NCI-H446 (cell line): ENCODE data around the gene OR7D2.
"Not testable (repeated sequence)": the region's sequence is repeated elsewhere in the genome, so short reads cannot be mapped to it uniquely, and the experiment has no call there.

Experiments
- DNase-seq, 2 experiments: peaks; one replicate each; lab custom pipeline; 2025; lab: John Stamatoyannopoulos, UW

OR7D2 gene

DNA sequence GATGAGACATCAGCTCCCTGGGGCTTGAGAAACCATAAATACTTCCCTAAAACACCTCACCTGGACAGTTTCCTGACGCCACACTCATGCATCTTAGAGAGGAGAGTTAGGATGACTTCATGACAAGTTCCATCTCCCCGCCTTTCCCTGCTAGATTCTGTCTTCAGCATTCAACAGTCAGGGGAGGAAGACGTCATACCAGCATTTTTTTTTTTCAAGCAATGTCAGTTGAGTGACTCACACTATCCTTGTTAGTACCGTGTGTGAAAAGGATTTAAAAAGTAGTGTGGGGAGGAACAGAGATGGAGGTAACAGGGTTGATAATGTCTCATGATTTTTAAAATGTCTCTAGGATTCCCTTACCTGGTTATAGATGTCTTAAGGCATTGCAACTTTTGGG, at the start of gene OR7D2:
Gene OR7D2, plus strand, starts transcription at position 79 of the 400 bp plus-strand sequence. CDS start 6,803 bp downstream, outside the sequence.
- DNase-seq: no peak

DNA sequence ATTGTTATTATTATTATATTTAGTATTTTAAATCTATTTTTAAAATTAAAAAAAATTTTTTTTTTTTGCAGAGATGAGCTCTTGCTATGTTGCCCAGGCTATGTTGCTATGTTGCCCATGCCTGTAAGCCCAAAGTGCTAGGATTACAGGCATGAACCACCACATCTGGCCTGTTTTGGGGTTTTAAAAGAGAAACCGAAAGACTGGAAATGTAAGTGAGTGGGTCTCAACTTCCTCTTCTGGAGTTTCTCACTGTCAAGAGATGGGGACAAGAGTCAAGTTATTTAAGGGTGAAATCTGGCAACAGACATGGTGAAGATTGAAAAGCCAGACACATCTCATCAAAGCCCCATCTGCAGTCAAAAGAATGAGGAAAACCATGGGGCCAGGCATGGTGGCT, 47.8 kb upstream of the OR7D2 start:
- no peak for DNase-seq

DNA sequence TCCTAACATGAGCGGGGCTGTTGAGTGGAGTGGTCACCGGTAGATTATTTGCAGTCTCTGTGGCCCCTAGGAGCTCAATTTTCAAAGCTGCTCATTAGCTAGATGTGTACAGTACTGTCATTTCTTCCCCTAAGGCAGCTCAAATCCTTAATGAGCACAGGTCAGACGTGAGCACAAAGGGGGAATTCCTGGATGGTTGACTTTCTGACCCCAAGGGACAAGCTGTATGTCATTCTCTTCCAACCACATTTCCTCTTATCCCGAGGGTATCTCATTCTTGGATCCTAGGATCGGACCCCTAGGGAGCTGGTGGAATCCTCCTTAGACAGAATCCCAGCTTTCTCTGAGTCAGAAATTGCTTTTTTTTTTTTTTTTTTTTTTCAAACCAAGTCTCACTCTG, 46.4 kb upstream of the OR7D2 start:
- DNase-seq: no peak

DNA sequence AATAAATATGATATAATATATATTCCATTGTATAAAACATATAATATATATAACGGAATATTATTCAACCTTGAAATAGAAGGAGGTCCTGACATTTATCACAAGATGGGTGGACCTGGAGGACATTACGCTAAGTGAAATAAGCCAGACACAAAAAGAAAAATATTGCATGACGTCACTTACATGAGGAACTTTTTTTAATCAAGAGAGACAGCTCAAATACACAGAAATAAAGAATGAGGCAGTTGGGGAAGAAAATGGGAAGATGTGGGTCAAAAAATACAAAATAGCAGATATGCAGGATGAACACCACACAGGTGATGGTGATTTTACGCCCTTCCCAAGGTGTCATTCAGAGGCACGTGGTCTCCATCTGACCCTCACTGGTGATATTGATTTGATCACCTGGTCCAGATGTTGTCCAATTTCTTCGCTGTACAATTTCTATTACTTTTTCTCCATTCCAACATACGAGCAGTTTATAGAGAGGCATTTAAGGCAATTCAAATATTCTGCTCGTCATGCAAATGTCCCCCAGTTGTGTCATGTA, 39.1 kb upstream of the OR7D2 start:
- peak in 1 of 2 experiments; percentile 9 for DNase-seq

DNA sequence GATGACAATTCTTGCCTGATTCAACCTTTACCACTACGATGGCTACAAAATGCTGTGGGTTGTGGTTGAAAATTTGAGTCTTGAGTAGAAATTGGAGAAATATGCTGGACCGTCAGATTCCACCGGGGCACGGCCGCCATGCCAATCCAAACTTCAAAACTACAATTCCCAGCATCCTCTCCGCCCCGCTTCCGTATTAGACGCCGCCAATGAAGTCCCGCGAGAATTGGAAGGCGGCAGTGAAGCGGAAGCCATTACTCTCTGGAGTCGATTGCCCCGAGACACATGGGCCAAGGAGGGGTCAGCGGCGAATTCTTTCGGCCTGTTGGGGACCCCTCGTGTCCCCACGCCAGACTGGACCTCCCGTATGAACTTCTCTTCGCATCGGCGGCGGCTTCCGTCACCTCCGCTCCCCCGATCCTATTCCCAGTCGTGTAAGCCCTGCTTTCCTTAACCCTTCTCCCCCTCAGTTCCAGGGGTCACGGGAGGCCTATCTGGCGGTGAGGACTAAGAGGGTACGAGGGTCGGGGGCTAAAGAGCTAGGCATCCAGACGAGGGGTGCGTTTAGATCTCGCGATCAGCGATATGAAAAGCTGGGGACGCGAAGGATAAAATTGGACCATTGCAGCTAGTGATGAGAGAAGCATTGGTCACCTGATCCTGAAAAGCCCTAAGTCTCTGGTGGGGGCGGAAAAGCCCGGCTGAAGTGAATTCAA, 38.5 kb upstream of the OR7D2 start, which contains the start of gene ZNF317:
Gene ZNF317, plus strand, starts transcription at position 239 of the 716 bp plus-strand sequence. CDS start 15,620 bp downstream, outside the sequence.
- peak; percentile 94 to 95 for DNase-seq

DNA sequence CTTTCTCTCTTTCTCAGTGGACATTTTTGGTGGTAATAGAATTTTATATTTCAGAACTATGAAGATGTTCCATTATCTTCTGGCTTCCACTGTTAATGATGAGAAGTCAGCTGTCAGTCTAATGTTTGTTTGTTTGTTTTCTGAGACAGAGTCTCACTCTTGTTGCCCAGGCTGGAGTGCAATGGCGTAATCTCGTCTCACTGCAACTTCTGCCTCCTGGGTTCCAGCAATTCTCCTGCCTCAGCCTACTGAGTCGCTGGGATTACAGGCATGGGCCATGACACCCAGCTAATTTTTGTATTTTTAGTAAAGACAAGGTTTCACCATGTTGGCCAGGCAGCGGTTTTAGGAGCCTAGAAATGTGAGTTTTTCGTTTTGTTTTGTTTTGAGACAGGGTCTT, 33.9 kb upstream of the OR7D2 start:
- no peak for DNase-seq

DNA sequence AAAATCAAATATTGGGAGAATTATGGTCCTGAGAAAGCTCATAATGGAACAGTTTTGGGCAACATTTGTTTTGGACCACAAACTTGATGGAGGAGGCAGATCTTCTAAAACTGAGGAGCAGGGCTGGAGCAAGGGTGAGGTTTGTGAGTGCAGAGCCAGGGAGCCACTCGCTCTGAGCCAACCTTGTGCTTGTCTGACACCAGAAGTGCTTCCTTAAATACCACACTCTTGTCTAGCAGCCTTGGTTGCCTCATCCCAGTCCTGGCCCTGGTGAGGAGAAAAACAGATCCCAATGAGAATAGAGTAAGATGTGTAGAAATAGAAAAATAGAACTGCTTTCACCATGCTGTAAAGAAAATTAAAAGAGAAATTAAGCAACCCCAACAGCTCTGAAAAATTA, 31.9 kb upstream of the OR7D2 start:
- no peak for DNase-seq

DNA sequence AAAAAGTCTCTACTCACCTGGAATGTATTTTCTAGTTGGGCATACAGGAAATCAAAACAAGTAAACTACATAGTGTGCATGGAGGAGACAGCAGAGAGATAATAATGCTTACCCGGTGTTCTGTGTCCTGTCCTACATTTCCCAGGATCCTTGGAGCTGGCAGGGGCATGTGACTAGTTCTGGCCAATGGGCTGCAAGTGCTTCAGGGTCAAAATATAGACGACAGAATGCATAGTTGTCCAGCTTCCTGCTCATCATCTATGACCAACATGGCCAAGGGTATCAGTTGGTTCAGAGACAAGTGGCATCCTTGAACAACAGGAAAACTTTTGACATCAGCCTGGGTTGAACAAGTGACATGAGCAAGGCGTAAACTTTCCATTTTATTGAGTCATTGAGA, 30.1 kb upstream of the OR7D2 start:
- DNase-seq: no peak

DNA sequence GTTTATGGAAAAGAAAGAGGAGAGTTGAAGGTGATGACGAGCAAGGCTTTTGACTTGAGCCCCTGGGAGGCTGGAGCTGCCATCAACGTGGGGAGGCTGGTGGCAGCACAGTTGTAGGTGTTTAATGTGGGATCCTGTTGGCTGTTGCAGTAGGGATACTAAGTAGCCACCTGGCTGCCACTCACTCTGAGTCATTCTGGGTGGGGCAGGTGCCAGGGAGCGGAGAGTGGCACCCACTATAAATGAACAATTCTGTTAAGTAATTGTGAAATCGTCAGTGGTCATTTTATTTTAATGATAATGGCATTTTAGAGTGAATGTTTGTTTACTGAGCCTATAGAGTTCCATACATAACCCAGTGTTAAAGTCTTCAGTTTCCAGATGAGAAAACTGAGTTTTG, 28.8 kb upstream of the OR7D2 start:
- no peak for DNase-seq

DNA sequence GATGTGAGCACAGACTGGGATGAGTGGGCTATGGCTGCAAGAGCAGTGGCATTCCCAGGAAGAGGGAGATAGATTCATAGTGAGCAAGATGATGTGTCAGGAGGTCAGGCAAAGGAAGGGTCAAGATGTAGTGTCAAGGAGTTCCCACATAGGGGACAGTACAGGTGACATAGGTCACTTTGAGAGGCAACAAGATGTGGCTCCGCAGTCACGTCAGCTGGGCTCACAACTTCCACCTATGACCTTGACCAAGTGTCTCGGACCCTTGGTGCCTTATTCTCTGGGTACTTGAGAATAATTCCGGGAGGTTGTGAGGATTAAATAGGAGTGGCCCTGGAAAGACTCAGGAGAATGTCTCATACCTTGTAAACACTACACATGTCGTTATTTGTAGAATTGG, 28.1 kb upstream of the OR7D2 start:
- DNase-seq: no peak

DNA sequence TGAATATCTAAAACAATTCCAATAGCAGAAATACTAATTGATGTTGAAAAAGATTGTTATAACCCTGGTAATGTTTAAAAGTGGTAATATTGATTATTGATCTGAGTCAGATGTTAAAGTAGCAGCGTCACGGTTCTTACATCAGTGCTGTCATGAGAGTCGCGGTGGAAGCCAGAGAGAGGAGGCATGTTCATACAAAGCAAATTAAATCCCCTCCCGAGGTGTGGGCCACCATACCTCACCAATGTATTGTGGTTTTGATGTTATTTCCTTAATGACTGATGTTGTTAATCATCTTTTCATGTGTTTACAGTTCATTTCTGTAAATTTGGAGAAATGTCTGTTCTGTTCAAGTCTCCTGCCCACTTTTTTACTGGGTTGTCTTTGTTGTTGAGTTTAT, 27.4 kb upstream of the OR7D2 start:
- DNase-seq: no peak

DNA sequence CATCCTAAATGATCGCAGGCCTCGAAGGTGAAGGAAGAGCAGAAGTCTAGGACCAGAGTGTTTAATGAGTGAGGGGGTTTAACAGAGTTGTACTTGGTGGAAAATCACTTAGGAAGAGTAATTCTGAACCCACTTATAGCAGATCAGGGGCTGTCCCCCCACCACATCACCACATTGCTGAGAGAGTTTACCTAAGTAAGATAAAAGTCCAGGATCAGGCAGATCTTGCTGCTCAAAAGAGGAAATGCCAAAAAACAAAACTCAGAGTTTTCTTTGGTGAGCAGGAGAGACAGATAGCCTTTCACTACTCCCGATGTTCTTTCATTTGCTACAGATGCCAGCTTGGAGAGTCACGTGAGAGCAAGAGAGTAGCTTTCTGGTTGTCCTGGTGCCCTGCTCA, 23.2 kb upstream of the OR7D2 start:
- no peak for DNase-seq

DNA sequence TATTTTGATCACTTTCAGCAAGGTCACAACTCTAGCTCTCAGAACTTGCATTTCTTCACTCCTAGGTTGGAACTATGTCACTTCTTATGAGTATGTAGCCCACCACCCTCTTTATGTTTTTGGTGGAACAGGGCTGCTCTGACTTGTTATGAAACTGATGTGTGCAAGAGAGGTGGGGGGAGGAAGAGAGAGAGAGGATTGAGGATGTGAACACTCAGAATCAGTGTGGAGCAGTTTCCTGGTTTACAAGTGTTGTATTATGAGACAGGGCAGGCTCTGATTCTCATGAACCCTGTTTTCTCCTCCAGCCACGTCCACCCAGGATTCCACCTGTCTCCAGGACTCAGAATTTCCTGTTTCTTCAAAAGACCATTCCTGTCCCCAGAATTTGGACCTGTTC, 22.5 kb upstream of the OR7D2 start:
- DNase-seq: no peak

DNA sequence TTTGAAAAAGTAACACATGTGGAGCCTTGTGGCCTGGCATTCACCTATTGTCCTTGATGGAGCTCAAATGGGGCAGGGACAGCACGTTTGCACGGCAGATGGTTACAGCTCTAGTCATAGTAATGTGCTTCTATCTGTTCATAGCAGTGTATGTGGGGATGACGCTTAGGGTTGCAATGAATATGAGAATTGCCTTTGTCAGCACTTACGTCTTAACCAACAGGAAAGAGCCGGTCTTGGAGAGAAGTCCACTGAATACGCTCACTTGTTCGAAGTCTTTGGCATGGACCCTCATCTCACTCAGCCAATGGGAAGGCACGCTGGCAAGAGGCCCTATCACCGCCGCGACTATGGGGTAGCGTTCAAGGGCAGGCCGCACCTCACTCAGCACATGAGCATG, 18.9 kb upstream of the OR7D2 start:
- no peak for DNase-seq

DNA sequence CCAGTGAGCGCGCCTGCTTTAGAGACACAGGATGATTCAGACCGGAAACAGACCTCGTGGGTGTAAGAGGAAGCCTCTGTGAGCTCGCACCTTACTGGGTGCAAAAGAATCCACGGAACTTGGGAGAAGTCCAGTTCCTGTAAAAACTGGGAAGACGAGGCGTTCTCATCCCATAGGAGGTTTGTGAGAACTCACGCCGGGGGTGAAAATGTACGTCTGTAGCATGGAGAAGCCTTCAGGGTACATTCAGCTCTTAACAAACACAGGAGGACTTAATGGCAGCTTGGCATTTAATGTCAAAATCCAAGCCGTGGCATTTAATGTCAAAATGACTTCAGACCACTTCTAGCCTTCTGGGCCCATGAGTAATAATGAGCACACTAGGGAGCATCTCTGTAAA, 17.4 kb upstream of the OR7D2 start:
- DNase-seq: no peak

DNA sequence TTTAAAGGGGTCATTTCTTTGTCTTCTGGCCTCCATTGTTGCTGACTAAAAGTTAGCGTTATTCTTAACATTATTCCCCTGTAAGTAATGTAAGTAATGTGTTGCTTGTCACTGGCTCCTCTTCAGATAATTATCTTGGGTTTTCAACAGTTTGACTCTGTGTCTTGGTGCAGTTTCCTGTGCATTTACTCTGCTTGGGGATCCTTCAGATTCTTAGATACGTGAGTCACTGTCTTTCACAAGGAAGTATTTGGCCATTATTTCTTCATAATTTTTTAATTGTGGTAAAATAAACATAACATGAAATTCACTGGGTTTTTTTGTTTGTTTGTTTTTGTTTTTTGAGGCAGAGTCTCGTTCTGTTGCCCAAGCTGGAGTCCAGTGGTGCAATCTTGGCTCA, 13.5 kb upstream of the OR7D2 start:
- DNase-seq: no peak

DNA sequence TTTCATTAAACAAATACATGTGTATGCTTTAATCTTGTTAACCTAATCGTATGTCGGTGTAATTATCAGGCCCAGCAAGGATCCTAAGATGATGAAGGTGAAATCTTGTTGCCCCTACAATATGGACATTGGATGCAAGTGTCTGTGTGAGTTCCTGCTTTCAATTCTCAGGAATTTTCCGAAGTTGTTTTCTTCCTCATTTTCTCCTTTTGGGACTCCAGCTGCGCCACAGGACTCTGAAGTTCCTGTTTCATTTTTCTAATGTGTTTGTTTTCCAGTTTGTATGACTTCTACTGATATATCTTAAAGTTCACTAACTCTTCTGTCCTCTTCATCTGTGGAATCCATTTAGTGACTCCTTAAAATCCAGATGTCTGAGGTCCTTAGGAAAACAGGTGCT, 11.9 kb upstream of the OR7D2 start:
- DNase-seq: no peak

DNA sequence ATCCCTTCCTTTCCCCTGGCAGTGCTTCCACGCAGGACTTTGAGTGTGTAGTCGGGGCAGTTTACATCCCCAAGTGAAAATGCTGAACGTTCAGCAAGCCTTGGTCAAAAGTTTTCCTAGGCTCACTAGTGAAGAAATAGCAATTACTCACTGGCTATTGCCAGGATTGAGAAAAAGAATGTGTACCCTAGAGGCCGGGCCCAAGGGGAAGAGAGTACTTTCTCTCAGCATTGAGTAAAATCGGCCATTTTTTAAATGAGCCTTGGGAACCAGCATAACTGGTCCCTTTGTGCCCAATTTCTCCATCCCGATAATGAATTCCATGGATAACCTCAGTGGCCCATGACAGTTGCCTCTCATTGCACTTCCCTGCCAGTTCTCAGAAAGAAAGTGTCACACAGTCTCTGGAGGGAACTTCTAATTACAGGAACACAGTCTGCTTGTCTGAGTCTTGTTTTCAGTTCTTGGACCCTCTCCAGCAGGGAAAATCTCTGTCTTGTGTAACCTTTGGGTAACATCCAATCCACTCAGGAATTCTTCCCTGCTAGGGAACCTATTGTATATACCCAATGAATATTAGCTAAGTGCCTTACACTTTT, 7.3 kb upstream of the OR7D2 start:
- no peak for DNase-seq

DNA sequence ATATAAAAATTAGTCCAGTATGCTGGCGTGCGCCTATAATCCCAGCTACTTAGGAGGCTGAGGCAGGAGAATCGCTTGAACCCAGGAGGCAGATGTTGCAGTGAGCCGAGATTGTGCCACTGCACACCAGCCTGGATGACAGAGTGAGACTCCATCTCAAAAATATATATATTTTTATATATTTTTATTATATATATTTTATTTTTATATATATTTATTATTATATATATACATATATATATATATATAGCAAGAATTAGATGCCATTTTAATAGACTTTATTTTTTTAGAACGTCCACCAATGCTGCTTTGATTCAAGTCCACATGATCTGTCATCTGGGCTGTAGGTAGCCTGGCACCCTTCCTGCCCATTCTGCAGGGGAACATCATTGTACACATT, 3.5 kb upstream of the OR7D2 start:
- no peak for DNase-seq

DNA sequence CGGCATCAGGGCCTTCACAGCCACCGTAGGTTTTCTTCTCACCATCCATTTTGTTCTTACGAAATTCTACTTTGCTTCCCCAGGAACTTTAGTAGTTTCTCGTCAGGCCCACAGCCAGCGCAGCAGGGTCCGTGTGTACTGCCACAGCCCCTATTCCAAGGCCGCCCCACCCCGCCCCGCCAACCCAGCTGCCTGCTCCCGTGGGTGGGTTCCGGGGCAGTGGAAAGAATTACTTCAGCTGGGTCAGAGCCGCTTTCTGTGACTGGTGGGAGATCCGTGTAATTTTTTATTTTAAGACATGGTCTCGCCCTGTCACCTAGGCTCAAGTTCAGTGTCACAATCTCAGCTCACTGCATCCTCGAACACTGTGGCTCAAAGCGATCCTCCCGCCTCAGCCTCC, 4.2 kb downstream of the OR7D2 start:
- no peak for DNase-seq

DNA sequence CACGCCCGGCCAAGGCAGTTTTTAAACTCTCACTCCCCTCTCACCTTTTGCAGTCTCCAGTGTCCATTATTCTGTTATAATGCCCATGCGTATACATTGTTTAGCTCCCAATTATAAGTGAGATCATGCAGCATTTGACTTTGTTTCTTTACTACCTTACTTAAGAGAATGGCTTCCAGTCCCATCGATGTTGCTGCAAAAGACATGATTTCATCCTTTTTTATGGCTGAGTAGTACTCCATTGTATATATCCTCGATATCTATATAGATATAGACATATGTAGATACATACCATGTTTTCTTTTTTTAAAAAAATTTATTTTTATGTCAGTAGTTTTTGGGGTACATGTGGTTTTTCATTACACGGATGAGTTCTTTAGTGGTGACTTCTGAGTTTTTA, 8.4 kb downstream of the OR7D2 start:
- no peak for DNase-seq

DNA sequence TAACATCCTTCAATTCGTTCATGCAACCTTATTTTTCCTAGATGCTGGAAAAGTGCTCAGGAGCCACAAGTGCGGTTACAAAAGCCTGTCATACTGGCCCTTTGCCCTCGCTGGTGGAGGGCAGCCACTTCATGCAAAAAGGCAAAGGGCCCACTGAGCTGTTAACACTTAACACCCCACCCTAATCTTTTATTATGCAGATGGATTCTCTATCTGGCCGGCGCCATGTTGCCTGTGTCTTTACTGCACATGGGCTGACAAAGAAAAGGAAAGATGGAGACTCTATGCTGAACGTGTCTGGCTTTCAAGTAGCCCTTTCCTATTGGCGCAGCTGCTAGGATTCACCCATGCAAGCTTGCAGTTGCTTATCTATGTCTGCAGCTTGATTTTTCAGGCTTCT, 10.8 kb downstream of the OR7D2 start:
- DNase-seq: no peak

DNA sequence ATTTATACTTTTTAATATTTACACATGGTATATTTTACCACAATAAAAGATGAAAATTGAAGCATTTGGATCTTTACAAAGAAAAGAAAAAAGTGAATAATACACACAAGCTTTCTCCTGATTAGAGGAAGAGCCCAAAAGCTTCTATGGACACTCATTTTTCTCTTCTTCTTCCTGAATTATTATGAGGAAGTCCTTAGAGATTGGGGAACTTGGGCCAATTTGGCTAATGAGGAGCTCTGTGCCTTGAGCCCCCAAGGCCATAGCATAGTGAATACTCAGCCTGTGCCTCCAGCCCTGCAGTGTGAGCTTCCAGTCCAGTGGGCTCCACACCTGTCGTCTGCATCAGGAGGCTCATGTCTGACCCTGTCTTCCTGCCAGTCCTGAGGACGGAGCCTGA, 19.3 kb downstream of the OR7D2 start:
- not testable (repeated sequence) for DNase-seq
